ENCODE results near the gene DVL1. TPM values are rescaled to one million over a fixed set of nuclear protein-coding genes. Genes with fewer than 3 reads are reported as not detected.

The DVL1 gene
- polyA plus RNA-seq, 3 donors, result 0.41 to 29.8 (median 0.55) TPM

DNA sequence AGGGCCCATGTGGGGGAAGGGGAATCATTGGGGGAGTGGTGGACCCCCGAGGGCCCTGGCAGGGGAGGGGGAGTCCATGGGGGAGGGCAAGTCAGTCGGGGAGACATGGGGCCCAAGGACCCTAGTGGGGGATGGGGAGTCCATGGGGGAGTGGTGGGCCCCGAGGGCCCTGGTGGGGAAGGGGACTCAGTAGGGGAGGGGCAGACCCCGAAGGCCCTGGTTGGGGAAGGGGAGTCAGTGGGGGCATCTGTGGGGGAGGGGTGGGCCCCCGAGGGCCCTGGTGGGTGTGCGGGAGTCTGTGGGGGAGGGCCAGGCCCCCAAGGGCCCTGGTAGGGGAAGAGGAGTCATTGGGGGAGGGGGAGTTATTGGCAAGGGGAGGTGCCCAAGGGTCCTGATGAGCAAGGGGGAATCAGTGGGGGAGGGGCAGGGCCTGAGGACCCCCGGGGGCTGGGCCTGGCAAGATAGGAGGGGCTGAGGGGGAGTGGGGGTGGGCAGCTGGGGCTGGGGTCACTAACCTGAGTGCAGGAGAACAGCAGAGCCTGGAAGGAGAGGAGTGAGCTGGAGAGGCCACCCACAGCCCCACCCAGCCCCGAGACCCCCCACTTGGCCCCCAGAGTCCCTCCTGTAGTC lies 7.1 kb upstream of the DVL1 start:
- peaks cover 0 to 6% of the 10 kb centered on the region in 2 donors for H3K36me3 Mint-ChIP-seq
- TF ChIP-seq, protein P1, sequence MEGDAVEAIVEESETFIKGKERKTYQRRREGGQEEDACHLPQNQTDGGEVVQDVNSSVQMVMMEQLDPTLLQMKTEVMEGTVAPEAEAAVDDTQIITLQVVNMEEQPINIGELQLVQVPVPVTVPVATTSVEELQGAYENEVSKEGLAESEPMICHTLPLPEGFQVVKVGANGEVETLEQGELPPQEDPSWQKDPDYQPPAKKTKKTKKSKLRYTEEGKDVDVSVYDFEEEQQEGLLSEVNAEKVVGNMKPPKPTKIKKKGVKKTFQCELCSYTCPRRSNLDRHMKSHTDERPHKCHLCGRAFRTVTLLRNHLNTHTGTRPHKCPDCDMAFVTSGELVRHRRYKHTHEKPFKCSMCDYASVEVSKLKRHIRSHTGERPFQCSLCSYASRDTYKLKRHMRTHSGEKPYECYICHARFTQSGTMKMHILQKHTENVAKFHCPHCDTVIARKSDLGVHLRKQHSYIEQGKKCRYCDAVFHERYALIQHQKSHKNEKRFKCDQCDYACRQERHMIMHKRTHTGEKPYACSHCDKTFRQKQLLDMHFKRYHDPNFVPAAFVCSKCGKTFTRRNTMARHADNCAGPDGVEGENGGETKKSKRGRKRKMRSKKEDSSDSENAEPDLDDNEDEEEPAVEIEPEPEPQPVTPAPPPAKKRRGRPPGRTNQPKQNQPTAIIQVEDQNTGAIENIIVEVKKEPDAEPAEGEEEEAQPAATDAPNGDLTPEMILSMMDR (IDR thresholded peaks at IDR 0.05), result no peak
- H3K9me3 Mint-ChIP-seq, result peaks cover 0 to 10% (median 7%) of the 10 kb centered on the region in 7 donors
- peaks cover 68 to 99% (median 74%) of the 10 kb centered on the region in 3 donors for H3K27me3 Mint-ChIP-seq (ENCODE audit: low read depth in 3 of 3)
- Histone ChIP-seq H3K4me2 (replicated peaks; ENCODE audit: extremely low read depth, low read length, poor library complexity, severe bottlenecking) (no peak overlapping the region), H4K20me1 (ENCODE audit: insufficient read depth, low read length) (peaks cover 2% of the 10 kb centered on the region), H3K4me3 (replicated peaks in 1 of 3; ENCODE audit: low read depth in 2 of 3, low read length in 3 of 3) (no peak overlapping the region), H3K9ac (ENCODE audit: insufficient read depth, low read length, poor library complexity, severe bottlenecking) (no peak overlapping the region), H2AFZ (ENCODE audit: insufficient read depth, low read depth, low read length, poor library complexity, severe bottlenecking) (no peak overlapping the region), H3K9me3 (replicated peaks in 1 of 2; ENCODE audit: control insufficient read depth in 1 of 2, insufficient read depth in 1 of 2, low read length in 2 of 2) (no peaks in the 10 kb centered on the region), H3K27ac (ENCODE audit: low read depth in 1 of 2, low read length in 2 of 2) (no peak overlapping the region), H3K36me3 (replicated peaks in 1 of 2; ENCODE audit: control insufficient read depth in 1 of 2, insufficient read depth in 2 of 2, low read length in 2 of 2) (no peaks in the 10 kb centered on the region), H3K4me1 (ENCODE audit: control insufficient read depth in 1 of 2, insufficient read depth in 2 of 2, low read length in 2 of 2) (no peaks in the 10 kb centered on the region), H3K27me3 (ENCODE audit: control insufficient read depth in 2 of 2, insufficient read depth in 2 of 2, low read length in 2 of 2) (peaks cover 11 to 81% of the 10 kb centered on the region in 2 donors), H3K79me2 (ENCODE audit: insufficient read depth, low read length) (no peaks in the 10 kb centered on the region)
- H3K27ac Mint-ChIP-seq, result no peak overlapping the region
- DNase-seq, result no peak
- H3K4me1 Mint-ChIP-seq, result peaks cover 4% of the 10 kb centered on the region
- intact Hi-C loops (cut with micrococcal nuclease), result no loop called here
- H3K4me3 Mint-ChIP-seq, result no peak overlapping the region
- WGBS (ENCODE audit: insufficient coverage), result 64% methylated on average over 2 of the region's 8 CpGs

DNA sequence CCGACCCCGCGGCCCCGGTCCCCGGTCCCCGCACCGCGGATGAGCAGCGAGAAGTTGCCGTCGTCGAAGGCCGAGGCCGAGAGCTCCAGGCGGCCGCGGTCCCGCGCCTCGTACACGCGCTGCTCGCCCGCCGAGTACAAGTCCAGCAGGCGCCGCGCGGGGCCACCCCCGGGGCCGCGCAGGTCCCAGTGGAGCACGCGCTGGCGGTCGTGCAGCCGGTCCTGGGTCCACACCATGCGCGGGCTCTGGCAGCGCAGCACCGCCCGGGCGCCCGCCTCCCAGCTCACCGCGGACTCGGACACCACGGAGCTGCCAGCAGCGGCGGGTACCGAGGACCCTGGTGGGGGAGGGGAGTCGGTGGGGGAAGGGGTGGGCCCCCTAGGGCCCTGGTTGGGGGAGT lies 6.2 kb upstream of the DVL1 start:
- WGBS (ENCODE audit: insufficient coverage), result 5% methylated on average over 46 of the region's 52 CpGs
- Histone ChIP-seq H3K4me2 (replicated peaks; ENCODE audit: extremely low read depth, low read length, poor library complexity, severe bottlenecking) (peak overlapping the region; percentile 15), H3K4me3 (replicated peaks in 1 of 3; ENCODE audit: low read depth in 2 of 3, low read length in 3 of 3) (no peak overlapping the region), H3K4me1 (ENCODE audit: control insufficient read depth in 1 of 2, insufficient read depth in 2 of 2, low read length in 2 of 2) (no peaks in the 10 kb centered on the region), H3K79me2 (ENCODE audit: insufficient read depth, low read length) (no peaks in the 10 kb centered on the region), H3K9ac (ENCODE audit: insufficient read depth, low read length, poor library complexity, severe bottlenecking) (no peak overlapping the region), H3K27ac (ENCODE audit: low read depth in 1 of 2, low read length in 2 of 2) (no peak overlapping the region), H2AFZ (ENCODE audit: insufficient read depth, low read depth, low read length, poor library complexity, severe bottlenecking) (no peak overlapping the region), H3K27me3 (ENCODE audit: control insufficient read depth in 2 of 2, insufficient read depth in 2 of 2, low read length in 2 of 2) (peaks cover 11 to 74% of the 10 kb centered on the region in 2 donors), H4K20me1 (ENCODE audit: insufficient read depth, low read length) (peaks cover 2% of the 10 kb centered on the region), H3K36me3 (replicated peaks in 1 of 2; ENCODE audit: control insufficient read depth in 1 of 2, insufficient read depth in 2 of 2, low read length in 2 of 2) (no peaks in the 10 kb centered on the region), H3K9me3 (replicated peaks in 1 of 2; ENCODE audit: control insufficient read depth in 1 of 2, insufficient read depth in 1 of 2, low read length in 2 of 2) (no peaks in the 10 kb centered on the region)
- TF ChIP-seq, protein P1 (IDR thresholded peaks at IDR 0.05), result no peak
- DNase-seq, result peak in 1 of 3 donors; percentile 22
- no peak overlapping the region for H3K27ac Mint-ChIP-seq
- H3K4me3 Mint-ChIP-seq, result no peak overlapping the region
- H3K9me3 Mint-ChIP-seq, result peaks cover 0 to 10% (median 5%) of the 10 kb centered on the region in 7 donors
- intact Hi-C loops (cut with micrococcal nuclease), result no loop called here
- H3K36me3 Mint-ChIP-seq, result peaks cover 0 to 6% of the 10 kb centered on the region in 2 donors
- H3K27me3 Mint-ChIP-seq (ENCODE audit: low read depth in 3 of 3), result peaks cover 60 to 91% (median 67%) of the 10 kb centered on the region in 3 donors
- H3K4me1 Mint-ChIP-seq, result peaks cover 4% of the 10 kb centered on the region

Data from CD14-positive monocyte (primary cell).